HFFc6 (cell line): ENCODE measurements around the gene RB1. TPM values are rescaled to one million over a fixed set of nuclear protein-coding genes. Genes with fewer than 3 reads are reported as not detected.

Experiments used
- DNase-seq: peaks from one replicate; pipeline ENCODE4 v3.0.0-alpha.2; 2018
- H3K27ac Mint-ChIP-seq: 2 replicates; pipeline ENCODE4 v1.8.0; 2020; ENCODE audit warnings: mild to moderate bottlenecking, mixed read lengths
- H3K27me3 Mint-ChIP-seq: 2 replicates; pipeline ENCODE4 v1.8.0; 2021; ENCODE audit warnings: mild to moderate bottlenecking, moderate library complexity, mixed read lengths; ENCODE audit not compliant: insufficient read depth
- H3K36me3 Mint-ChIP-seq: 2 replicates; pipeline ENCODE4 v1.8.0; 2021; ENCODE audit warnings: low read depth, mixed read lengths
- H3K4me1 Mint-ChIP-seq: 2 replicates; pipeline ENCODE4 v1.8.0; 2020; ENCODE audit warnings: low read depth, mixed read lengths
- H3K4me3 Mint-ChIP-seq: 2 replicates; pipeline ENCODE4 v1.8.0; 2020; ENCODE audit warnings: mild to moderate bottlenecking, moderate library complexity, mixed read lengths
- H3K9me3 Mint-ChIP-seq: 2 replicates; pipeline ENCODE4 v1.8.0; 2020; ENCODE audit warnings: mild to moderate bottlenecking, mixed read lengths
- total RNA-seq, 6 experiments: library from RNA; stranded (reverse); fragmentation: NEBNext Ultra II Directional; extraction: Animal tissue kit (Norgen Biotek cat#: 25700); gene quantifications; 2 replicates in 1 of 6; 3 replicates in 5 of 6; pipeline ENCODE4 v1.2.3, GENCODE V29; 2021
- TF ChIP-seq, protein P1 (sequence below): fragments of 200-600 bp; sonication (generic); IDR thresholded peaks from 2 replicates; pipeline ENCODE4 v1.5.0; 2021; ENCODE audit warnings: antibody characterized with exemption, mild to moderate bottlenecking

RB1 gene
- total RNA-seq, 6 experiments from 2014 or later: 39.2 to 50.4 (median 43.0) TPM

DNA sequence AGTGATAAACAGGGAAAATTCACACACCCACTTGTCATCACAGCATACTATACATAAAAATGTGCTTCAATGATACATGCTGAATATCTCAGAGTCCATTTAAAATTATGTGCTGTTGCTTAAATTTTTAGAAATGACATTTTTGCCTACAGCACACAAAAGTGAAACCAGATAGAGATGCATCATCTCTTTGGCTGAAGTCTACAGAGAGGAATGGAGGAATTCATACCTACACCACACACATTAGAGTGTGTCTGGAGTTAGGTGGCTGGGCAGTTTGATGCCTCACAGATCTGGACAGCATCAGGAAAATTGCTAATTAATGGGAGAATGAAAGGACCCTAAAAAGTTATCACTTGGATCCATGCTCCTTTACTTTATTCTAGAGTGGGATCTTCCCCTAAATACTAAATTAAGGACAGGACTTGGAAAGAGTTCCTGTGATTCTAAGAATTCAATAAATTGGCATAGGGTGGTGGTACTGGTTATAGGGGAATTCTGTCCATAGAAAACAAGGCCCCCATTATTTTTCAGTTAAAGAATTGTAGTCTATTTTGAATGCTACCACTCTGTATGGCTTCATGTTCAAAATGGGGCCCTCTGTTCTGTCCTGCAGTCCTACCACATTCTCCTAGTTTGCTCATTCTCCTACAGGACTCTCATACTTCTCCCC lies 188.0 kb downstream of the RB1 start:
- Mint-ChIP-seq H3K27me3 (no peaks in the 10 kb centered on the region), H3K4me3 (no peak overlapping the region; the same call in 1 of the 2 replicates), H3K27ac (no peak overlapping the region; the same call in none of the 2 replicates), H3K9me3 (no peaks in the 10 kb centered on the region), H3K36me3 (peaks cover 6% of the 10 kb centered on the region; the same call in 1 of the 2 replicates), H3K4me1 (no peaks in the 10 kb centered on the region)
- TF ChIP-seq, protein P1, sequence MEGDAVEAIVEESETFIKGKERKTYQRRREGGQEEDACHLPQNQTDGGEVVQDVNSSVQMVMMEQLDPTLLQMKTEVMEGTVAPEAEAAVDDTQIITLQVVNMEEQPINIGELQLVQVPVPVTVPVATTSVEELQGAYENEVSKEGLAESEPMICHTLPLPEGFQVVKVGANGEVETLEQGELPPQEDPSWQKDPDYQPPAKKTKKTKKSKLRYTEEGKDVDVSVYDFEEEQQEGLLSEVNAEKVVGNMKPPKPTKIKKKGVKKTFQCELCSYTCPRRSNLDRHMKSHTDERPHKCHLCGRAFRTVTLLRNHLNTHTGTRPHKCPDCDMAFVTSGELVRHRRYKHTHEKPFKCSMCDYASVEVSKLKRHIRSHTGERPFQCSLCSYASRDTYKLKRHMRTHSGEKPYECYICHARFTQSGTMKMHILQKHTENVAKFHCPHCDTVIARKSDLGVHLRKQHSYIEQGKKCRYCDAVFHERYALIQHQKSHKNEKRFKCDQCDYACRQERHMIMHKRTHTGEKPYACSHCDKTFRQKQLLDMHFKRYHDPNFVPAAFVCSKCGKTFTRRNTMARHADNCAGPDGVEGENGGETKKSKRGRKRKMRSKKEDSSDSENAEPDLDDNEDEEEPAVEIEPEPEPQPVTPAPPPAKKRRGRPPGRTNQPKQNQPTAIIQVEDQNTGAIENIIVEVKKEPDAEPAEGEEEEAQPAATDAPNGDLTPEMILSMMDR: no peak
- no peak for DNase-seq

DNA sequence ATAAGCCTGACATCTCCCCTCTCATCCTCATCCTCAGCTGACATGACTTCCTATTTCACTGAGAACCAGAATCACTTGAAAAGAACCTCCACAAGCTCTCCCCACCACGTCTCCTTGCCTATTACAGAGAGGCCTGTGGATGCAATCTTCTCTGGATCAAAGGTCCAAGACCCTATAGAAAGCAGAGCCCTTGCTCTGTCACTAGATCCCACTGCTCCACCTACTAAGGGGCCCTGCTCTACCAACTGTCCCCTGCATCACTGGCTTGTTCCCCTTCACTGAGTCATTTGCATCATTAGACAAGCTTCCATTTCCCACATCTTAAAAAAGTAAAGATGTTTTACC lies 188.5 kb downstream of the RB1 start:
- TF ChIP-seq, protein P1: no peak
- Mint-ChIP-seq H3K27ac (no peak overlapping the region), H3K36me3 (peaks cover 6% of the 10 kb centered on the region; the same call in 1 of the 2 replicates), H3K9me3 (no peaks in the 10 kb centered on the region), H3K4me1 (no peaks in the 10 kb centered on the region), H3K4me3 (no peak overlapping the region), H3K27me3 (no peaks in the 10 kb centered on the region)
- DNase-seq: no peak

DNA sequence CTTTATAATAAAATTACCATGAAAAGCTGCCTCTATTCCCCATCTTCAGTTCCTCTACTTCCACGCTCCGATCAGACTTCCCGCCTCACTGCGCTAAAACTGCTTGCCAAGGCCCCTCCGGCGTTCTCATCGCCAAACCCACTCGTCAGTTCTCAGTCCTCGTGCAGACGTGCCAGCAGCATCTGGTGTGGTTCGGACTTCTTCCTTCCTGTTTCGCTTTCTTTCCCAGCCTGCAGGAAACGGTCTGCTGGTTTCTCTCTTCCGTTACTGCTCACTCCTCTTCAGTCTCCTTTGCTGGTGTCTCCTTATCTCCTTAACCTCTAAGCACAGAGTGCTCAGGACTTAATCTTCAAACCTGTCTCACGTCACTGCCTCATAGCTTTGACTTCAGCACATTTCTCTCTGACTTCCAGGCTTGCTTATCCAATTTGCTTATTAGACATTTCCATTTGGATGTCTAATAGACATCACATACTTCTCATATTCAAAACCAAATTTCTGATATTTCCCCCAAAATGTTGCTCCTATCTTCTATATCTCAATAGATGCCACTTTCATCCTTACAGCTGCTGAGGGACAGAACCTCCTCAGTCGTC lies 189.0 kb downstream of the RB1 start:
- Mint-ChIP-seq H3K4me3 (no peak overlapping the region), H3K36me3 (peaks cover 2% of the 10 kb centered on the region; the same call in 1 of the 2 replicates), H3K9me3 (no peaks in the 10 kb centered on the region), H3K4me1 (no peaks in the 10 kb centered on the region), H3K27me3 (no peaks in the 10 kb centered on the region), H3K27ac (no peak overlapping the region)
- DNase-seq: peak; percentile 68
- TF ChIP-seq, protein P1: no peak

DNA sequence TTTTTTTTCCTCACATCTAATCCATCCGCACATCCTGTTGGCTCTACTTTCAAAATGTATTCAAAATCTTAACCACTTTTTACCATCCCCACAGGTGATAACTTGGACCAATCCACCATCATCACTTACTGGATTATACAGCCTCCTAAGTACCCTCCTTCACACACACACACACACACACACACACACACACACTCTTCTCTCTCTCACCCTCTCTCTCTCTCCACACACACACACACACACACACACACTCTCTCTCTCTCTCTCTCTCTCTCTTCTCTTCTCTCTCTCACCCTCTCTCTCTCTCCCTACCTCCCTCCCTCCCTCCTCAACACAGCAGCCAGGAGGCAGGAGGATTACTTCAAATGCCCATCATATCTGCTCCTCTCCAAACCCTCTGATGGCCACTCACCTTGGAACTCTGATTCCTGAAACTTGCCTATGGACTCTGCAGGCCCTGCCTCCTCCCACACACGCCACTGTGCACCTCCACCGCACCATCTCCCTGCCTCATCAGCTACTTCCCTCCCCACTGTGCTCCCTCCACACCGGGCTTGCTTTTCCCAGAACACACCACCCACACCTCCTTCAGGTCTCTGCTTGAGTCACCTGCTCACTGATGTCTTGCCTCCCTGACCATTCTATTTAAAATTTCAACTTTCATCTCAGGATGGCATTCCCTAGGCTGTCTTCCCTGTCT lies 189.7 kb downstream of the RB1 start:
- no peaks in the 10 kb centered on the region for H3K9me3 Mint-ChIP-seq
- no peak overlapping the region for H3K4me3 Mint-ChIP-seq
- DNase-seq: peak; percentile 2
- no peak overlapping the region for H3K27ac Mint-ChIP-seq
- no peaks in the 10 kb centered on the region for H3K27me3 Mint-ChIP-seq
- H3K36me3 Mint-ChIP-seq: no peaks in the 10 kb centered on the region
- H3K4me1 Mint-ChIP-seq: no peaks in the 10 kb centered on the region
- TF ChIP-seq, protein P1: no peak

DNA sequence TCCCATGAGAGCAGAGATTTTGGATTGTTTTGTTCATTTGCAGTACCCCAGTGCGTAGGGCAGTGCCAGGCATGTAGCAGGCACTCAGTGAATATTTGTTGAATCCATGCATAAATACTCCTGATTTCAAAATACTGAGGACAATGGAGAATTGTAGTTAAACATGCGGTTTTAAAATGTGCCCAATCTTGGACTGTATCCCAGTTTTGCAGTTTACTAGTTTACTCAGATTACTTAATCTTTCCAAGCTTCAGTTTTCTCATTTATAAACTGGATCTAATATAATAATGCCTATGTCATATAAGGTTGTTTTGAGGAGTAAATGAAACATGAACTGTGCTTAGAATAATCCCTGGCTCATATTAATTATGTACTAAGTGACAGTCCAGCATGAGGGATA lies 190.3 kb downstream of the RB1 start:
- Mint-ChIP-seq H3K36me3 (no peaks in the 10 kb centered on the region), H3K27me3 (no peaks in the 10 kb centered on the region), H3K4me1 (peaks cover 4% of the 10 kb centered on the region), H3K27ac (no peak overlapping the region), H3K4me3 (no peak overlapping the region), H3K9me3 (no peaks in the 10 kb centered on the region)
- DNase-seq: peak; percentile 11
- TF ChIP-seq, protein P1: no peak
